Testis (tissue), 2 donors: ENCODE data around the gene KLF3.

Experiments
- CTCF ChIP-seq, 3 experiments: fragments of 450-650 bp in 2 of 3; fragments of 200-600 bp in 1 of 3; sonication (generic) in 1 of 3; IDR thresholded peaks; one replicate each; pipeline ENCODE4 v1.5.1; 2016 to 2019; ENCODE audit warnings: antibody characterized with exemption in 3 of 3, mild to moderate bottlenecking in 2 of 3, moderate library complexity in 1 of 3
- POLR2A ChIP-seq: fragments of 450-650 bp; IDR thresholded peaks from one replicate; pipeline ENCODE4 v1.6.1; 2017; ENCODE audit warnings: antibody characterized with exemption, mild to moderate bottlenecking, moderate library complexity

GRCh38 chr4:38663801-38664705, at the start of gene KLF3:
- no peak for TF ChIP-seq CTCF (IDR thresholded peaks at IDR 0.05)
- TF ChIP-seq POLR2A: no peak
